GM21360 (cell line): ENCODE measurements around the gene ABCD2.
"Not testable (repeated sequence)": the region's sequence is repeated elsewhere in the genome, so short reads cannot be mapped to it uniquely, and the experiment has no call there.

Experiments used
- ATAC-seq: cut with Tn5 transposase; IDR thresholded peaks from one replicate; pipeline ENCODE4 v1.9.1; 2021; ENCODE audit warnings: mild to moderate bottlenecking, moderate library complexity; ENCODE audit not compliant: unreplicated experiment

Gene ABCD2

DNA sequence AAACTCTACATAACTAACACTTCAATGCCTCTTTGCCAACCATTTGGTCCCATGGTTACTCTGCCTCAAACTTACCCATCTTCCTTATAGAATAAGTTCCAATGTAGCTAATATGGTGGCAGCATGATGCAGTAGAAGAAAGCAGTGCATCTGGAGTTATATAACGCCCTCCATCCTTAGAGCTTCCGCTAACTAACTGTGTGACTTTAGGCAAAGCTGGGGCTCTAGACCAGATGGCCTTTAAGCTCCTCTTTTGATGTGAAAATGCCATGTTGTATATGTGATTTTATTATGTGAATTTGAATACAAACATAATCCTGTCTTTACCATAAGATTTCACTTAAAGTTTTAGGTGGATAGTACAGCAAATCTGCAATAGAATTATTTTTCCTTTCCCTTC lies 6.1 kb downstream of the ABCD2 start:
- ATAC-seq, result no peak

DNA sequence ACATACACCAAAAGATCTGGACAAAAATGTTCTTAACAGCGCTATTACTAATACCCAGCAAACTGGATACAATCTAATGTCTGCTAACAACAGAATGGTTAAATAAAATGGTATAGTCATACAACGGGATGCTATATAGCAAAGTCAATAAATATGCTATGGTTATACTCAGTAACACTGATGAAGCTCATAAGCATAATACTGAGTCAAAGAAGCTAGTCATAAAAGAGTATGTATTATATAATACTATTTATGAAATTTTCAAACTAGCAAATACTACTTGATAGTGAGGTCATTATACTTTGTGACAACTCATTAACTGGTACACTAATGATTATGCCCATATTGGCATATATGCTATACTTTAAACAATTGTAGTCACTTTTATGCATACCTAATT lies 7.4 kb downstream of the ABCD2 start:
- ATAC-seq, result no peak

DNA sequence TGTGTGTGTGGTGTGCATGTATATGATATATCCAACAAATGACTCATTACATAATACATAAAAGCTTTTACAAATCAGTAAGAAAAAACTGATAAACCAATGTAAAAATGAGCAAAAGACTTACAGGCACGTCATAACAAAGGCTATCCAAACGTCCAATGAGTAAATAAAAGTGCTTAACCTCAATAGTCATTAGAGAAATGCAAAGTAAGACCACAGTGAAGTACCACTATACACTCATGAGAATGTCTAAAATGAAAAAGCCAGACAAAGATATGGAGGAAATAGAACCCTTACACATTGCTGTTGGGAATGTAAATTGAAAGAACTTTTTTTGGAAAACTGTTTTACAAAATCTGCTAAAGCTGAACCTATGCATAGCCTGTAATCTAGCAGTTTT lies 7.8 kb downstream of the ABCD2 start:
- ATAC-seq, result no peak

DNA sequence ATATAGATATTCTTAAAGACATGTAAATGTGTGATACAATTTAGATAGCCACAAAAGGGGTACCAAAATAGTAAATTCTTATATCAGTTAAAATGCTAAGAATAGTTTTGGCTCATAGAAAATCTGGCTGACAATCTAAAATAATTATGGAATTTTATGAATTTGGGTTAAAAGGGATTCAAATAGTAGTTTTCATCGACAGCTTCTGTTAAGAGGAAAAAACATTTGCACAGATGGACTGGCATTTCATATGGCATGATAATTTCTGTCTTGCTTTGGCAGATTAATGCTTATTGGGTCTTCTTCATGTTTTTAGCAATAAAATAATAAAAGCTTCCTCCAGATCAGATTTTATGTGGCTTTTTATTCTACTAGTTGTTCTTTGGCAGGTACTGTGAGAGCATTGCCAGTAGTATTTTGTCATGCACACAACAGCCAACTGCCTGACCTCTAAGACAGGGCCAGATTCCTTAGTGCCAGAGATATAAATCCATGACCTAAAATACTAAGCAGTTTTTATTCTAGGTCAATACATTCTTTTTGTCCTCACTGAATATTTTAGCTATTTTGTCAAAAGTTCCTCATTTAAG lies 9.1 kb downstream of the ABCD2 start:
- ATAC-seq, result no peak

DNA sequence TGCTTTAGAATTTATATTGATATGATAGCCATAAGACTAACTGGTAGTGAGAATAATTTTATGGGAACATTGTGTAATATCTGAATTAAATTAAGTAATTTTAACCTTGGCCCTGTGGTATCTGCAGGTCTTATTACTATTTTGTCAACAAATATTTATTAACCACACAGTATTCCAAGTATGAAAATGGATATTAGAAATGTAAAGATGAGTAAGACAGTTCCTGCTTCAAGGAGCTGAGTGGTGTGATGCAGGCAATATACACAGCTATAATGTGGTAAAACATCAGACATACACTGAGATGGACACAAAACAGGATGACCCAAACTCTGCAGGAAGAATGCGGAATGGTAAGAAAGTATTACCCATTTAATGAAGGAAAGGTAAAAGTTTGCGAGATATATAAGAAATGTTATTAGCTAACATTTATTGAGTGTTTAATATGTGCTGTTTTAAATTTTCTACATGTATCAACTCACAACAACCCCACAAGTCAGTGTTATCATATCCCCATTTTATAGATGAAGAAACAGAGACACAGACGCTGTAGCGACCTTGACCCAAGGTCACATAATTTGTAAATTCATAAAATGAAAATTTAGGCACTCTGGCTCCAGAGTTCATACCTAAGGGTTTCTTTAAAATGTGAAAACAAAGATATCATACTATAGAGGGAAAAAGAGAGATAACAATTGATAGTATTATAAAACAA lies 12.7 kb downstream of the ABCD2 start:
- ATAC-seq, result no peak

DNA sequence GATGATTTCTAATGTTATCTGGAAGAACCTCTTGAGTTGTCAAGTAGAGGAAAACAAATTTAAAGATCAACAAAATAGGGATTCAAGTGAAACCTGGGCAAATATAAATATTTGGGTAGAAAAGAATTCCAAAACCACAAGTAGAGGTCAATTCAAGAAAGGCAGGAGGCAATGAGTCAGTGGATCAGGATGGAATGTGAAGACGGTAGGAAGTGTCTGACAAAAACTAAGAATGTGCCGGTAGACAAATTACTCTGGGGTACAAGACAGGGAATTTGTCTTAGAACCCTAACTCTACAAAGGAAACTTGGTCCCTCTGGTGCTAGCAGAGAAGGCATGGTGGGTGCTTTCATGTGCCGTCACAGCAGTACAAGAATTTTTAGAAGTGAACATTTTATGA lies 13.6 kb downstream of the ABCD2 start:
- ATAC-seq, result no peak

DNA sequence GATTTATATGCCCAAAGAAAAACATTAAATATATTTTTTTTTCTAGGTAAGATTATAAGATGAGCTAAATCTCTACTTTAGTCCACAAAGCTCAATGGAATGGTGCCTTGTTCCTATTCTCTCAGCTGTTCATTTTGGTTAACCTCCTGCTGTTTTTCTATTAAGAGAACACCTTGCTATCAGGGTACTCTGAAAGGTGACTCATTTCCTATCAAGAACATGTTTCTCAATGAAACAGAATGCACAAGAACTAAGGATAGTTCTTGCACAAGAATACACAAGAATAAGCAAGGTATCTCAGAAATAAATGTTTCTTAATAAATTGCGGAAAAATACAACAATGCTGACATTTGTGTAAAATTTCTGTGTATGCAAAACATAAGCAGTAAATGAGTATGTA lies 14.1 kb downstream of the ABCD2 start:
- no peak for ATAC-seq

DNA sequence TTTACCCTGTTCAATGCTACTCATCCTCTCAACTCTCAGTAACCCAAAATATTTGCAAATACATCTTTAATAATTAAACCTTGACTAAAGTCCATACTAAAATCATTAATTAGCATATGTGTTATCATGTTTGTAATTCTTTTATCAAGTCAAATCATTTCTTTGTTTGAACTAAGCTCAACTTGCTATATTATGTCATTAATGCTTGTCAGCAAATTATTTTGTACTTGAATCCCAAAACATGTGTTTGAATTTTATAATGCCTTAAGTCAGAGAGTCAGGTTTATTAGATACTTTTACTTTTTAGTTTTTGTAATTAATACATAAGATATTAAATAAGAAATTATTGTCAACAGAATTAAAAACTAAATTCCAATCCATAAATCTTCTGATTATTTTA lies 16.5 kb downstream of the ABCD2 start:
- no peak for ATAC-seq

DNA sequence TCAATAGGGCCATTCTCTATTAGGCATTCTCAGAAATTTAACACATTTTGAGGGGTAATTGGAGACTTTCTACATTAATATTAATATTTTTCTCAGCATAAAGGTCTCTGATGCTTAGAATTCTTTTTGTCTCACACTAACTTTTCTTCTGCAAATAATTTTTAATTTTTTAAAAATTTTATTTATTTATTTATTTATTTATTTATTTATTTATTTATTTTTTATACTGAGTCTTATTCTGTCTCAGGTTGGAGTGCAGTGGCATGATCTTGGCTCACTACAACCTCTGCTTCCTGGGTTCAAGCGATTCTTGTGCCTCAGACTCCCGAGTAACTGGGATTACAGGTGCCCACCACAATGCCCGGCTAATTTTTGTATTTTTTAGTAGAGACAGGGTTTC lies 17.7 kb downstream of the ABCD2 start:
- ATAC-seq, result not testable (repeated sequence)

DNA sequence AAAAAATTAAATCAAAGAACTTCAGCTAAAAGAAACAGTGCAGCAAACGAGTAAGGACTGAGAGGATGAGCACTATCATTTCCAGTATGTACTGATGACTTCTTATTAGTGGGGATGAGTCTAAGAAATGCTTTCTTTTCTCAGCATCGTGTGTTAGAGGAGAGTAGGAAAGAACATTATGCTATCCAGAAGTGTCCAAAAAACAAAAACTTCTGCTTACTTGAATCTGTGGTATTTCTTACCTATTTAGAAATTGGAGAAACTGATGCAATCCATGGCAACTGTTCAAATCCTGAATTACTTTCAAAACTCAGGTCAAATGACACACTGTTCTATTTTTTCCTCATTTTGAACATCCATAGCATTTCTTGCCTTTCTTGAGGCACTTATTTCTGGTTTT lies 23.7 kb downstream of the ABCD2 start:
- no peak for ATAC-seq

DNA sequence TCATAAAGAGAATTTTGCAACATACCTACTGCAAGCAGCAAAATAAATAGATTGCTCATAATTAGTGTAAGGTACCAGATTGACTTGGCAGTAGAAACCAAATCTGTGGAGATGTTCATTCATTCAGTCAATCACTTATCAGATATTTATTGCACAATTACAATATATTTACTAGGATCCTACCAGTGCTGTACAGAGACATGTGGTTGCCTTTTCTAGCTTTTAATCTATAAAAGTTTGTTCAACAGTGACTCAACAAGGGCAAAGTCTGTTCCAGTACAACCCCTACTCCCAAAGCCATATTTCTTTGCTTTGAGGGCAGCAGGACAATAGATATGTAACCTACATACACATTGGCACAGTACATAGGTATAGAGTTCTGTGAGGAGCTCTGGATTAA lies 27.3 kb downstream of the ABCD2 start:
- no peak for ATAC-seq

DNA sequence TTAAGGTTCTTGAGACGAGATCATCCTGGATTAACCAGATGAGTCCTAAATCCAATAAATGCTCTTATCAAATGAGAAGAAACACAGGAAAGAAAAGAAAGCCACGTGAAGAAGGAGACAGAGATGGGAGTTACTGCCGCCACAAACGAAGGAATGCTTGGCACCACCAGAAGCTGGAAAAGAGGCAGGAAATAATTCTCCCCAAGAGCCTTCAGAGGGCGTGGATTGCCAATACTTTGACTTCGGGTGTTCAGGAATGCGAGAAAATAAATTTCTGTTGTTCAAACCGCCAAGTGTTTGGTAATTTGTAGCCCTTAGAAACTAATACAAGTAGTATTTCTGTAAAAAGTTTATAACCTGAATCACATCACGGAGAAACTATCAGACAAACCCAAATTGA lies 31.3 kb downstream of the ABCD2 start:
- no peak for ATAC-seq

DNA sequence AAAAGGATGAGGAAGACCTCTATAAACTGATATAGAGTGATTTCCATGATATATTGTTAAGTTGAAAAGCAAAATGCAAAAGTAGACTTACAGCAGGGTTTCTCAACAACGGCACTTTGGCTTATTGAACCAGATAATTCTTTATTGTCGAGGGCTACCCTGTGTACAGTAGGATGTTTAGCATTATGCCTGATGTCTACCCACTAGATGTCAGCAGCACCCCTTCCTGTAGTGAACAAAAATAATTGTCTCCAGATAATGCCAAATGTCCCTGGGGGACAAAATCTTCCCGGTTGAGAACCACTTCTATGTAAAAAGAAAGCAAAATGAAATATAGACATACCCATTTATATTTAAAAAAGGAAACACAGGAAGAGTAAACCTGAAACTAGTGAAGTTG lies 32.4 kb downstream of the ABCD2 start:
- peak; percentile 60 for ATAC-seq

DNA sequence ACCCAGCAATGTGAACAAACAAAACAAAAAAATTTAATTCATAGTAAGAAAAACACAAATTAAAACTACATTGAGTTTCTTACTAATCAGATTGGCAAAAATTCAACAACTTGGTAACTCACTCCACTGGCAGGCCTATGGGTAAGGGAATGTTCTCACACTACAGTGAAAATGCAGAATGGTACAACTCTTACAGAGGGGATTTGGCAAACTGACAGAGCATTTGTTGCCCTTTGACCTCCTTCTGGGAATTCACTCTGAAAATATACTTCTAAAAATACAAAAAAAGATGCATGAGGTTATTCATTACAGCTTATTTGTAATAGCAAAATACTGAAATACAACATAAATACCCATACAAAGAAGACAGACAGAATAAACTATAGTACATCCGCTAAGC lies 32.8 kb downstream of the ABCD2 start:
- ATAC-seq, result no peak

DNA sequence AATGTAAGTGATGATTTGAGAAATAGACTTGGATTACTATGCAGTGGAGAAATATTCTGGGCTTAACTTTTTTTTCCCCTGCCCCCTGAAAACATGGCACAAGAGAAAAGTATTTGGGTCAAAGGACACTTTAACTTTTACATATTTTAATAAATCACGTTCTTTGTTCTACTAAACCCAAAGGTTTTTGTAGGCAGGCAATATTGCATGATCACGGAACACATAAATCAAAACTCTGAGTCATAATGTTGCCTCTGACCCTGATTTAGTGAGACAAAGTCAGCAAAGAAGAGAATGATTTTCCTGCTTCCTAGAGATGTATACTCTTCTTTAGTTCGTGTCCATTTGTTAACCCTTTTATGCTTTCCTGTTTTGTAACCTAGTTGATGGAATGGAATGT lies 38.0 kb downstream of the ABCD2 start:
- ATAC-seq, result no peak

DNA sequence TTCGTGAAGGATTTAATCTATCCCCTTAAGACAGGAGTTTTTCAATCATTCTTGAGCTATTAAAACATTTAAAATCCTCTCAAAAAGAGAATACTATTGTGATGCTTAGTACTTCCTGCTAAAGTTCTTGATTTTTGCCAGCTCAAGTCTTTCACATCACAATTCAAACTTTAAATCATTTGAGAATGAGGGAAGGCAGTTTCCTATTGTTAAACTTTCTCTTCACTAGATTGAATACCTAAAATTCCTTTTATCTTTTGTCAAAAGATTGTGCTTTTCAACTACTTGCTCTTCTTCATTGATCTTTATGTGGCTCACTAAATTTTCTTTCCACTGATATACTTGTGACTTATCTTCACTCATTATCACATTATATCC lies 44.1 kb downstream of the ABCD2 start:
- ATAC-seq, result no peak

DNA sequence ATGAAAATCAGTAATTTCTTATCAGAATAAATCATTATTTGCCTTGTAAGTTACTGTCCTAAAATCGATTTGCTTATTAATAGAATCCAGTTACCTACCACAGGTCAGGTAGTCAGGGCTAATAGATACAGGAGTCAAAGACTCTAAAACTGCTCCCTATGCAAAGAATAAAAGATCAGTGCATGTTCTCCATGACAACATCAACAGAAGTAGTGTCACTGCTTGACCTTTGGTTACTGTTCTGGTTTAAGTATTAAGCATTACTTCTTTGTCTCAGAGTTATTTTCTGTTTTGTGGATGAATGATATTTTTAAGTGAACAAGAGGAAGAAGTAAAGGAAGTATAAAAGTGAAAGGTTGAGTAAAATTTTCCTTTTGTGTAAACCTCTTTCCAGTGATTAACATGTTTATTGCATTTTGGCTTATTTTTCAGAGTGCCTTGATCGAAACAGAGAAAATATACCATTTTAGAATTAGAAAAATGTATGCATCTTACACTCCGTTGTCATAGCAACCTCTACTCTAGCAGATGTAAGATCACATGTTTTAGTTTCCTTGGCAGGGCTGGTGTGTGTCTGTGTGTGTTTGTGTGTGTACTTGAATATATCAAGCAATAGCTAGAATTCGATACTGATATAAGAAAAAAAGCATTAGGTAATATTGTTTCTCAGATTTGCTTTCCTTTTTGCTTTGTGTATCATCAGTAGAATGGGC lies 44.7 kb downstream of the ABCD2 start:
- ATAC-seq, result no peak

DNA sequence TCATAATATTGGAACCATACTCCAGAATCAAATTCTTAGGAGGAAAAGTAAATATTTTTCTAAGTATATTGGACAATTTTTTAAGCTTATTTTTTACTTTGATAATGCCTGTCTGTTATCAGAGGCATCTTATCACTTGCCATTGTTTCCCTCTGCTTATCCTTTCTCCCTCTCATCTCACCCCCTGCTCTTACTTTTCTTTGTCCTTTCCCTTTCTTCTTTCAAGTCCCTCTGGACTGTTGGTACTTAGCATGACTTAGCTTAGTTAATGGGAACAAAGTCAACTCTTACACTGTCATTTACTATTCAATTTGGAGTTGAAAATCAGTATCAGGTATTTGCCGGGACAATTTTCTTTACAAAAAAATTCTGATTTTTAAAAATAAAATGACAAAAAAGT lies 45.2 kb downstream of the ABCD2 start:
- no peak for ATAC-seq

DNA sequence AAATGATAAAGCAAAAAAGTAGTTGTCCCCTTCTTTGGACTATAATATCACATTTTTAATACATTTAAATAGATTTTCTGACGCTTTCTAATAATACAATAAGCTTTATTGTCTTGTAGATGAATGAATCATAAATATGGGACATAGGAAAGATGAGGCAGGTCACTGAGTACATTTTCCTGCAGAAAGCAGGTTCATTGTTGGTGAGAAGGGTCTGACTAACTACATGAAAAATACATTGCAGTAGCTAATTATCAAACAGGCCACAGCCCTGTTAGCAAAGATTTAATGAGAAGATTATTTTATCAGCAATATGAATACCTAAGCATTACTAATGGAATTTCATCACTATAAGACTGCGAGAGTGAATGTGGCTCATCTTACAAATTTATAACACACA lies 45.6 kb downstream of the ABCD2 start:
- ATAC-seq, result no peak

DNA sequence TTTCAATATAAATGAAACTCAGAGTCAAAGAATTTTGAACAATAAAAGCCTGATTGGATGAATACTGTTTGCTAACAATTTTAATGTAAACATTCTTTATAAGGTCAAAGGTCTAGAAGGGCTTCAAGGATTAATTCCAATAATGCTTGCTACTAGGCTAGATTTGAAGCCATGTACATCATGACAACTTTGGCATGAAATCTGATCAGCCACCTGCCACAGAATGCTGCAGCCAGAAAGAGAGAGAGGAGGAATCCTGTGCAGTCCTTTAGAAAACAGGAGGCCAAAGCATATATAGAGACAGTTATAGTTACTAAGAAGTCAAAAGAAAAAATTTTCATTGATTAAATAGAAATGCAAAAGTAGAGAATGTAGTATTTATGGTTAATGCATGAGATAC lies 47.1 kb downstream of the ABCD2 start:
- ATAC-seq, result no peak

DNA sequence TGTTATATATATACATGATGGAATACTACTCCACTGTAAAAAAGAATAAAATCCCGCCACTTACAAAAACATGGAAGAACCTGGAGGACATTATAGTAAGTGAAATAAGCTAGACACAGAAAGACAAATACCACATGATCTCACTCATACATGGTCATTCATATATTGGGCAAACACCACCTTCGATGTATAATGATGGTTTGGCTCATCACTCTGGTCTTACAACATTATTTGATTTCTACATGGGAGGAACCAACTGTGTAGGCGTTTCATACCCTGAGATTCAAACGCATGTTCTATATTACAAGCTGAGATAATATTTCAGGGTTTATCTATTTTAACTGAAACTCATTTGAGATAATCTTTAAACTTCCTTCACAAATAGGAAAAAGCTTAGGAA lies 48.3 kb downstream of the ABCD2 start:
- no peak for ATAC-seq

DNA sequence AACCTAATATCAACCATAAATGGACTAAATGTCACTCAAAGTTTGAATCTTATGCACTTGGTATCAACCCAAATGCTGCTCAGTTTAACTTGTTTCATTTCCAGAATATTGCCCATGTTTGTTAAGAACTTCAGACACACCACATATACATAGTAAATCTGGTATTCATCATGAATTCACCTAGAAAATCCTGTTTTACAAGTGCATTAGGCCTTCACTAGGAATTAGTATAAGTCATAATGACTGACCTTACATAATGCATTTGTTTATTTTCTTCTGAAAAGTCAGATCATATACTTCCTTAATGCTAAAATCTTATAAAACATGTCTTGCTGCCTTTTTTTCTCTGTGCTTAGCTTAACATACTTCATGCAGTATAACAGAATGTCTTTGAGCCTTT lies 66.1 kb downstream of the ABCD2 start:
- no peak for ATAC-seq

DNA sequence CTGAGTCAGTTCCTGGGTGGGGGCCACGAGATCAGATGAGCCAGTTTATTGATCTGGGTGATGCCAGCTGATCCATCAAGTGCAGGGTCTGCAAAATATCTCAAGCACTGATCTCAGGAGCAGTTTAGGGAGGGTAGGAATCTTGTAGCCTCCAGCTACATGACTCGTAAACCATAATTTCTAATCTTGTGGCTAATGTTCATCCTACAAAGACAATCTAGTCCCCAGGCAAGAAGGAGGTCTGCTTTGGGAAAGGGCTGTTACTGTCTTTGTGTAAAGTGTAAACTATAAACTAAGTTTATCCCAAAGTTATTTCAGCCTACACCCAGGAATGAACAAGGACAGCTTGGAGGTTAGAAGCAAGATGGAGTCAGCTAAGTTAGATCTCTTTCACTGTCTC lies 75.4 kb downstream of the ABCD2 start:
- not testable (repeated sequence) for ATAC-seq
